ENCODE data around the gene RUSF1. TPM values are rescaled to one million over a fixed set of nuclear protein-coding genes. Genes with fewer than 3 reads are reported as not detected.

The RUSF1 gene
- total RNA-seq, 1 donor from 2014 or later = 36.0 TPM

- no peak for DNase-seq (ENCODE audit: low spot score)
Observed at GRCh38 chr16:31471875-31472708, 36.1 kb downstream of the RUSF1 start, which contains the start of gene TGFB1I1. TSS of gene TGFB1I1 (plus strand) at chr16:31472152. CDS start at chr16:31472189, 37 bp downstream.

GRCh38 chr16:31471241-31471874 is 36.8 kb downstream of the RUSF1 start:
- DNase-seq (ENCODE audit: low spot score) = no peak

DNA sequence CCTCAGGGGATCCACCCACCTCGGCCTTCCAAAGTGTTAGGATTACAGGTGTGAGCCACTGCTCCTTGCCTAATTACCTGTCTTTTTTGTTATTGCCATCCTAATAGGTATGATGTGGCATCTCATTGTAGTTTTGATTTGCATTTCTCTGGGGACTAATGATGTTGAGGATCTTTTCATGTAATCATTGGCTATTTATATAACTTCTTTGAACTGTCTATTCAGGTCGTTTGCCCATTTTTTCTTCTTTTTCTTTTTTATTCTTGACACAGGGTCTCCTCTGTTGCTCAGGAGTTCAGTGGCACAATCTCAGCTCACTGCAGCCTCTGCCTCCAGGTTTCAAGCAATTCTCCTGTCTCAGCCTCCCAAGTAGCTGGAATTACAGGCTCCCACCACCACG is 37.6 kb downstream of the RUSF1 start:
- no peak for DNase-seq (ENCODE audit: low spot score)

GRCh38 chr16:31467858-31468257 is 40.3 kb downstream of the RUSF1 start:
- no peak for DNase-seq (ENCODE audit: low spot score)

DNA sequence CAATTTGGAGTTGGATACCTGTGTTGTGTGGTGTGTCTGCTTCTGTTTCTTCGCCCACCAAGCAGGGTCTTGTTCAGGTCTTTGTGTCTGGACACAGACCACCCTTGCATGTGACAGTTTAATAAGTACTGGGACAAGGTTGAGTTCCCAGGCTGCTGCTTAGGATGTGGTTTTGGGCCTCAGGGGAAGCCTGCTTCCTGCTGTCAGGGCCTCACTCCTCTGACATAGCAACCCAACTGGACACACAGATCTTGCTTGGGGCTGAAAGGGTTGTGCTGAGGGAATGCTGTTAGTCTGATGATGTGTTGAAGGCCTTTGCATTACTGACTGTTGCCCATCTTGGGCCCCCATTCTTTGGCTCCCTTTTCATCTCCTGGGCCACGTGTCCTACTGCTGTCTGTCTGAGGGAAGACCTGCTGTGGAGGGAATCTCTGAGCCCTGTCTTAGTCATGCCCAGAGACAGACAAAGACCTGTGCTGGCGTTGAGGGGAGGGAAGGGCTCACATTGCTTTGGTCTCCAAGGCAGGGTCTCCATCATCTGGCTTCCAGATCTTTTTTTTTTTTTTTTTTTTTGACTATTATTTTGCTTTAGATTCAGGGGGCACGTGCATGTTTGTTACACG is 40.9 kb downstream of the RUSF1 start:
- DNase-seq (ENCODE audit: low spot score) = no peak

- DNase-seq (ENCODE audit: low spot score) = no peak
Observed at GRCh38 chr16:31466381-31466841, 41.8 kb downstream of the RUSF1 start.

DNA sequence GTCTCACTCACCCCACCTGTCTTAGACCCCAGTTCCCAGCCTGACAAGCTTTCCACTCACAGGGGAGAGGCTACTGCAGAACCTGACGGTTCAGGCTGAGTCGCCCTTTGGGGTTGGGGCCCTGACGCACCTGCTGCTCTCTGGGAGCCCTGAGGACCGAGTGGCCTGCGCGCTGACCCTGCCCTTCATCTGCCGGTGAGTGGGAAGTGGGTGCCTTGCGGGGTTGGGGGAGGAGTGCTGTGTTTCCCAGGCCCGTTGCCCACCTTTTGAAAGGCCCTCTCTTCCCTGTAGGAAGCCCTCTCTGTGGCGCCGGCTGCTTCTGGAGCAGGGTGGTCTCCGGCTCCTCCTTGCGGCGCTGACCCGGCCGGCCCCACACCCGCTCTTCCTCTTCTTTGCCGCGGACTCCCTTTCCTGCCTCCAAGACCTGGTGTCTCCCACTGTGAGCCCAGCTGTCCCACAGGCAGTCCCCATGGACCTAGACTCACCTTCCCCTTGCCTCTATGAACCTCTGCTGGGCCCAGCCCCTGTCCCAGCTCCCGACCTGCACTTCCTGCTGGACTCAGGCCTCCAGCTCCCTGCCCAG is 42.3 kb downstream of the RUSF1 start:
- DNase-seq (ENCODE audit: low spot score) = no peak

DNA sequence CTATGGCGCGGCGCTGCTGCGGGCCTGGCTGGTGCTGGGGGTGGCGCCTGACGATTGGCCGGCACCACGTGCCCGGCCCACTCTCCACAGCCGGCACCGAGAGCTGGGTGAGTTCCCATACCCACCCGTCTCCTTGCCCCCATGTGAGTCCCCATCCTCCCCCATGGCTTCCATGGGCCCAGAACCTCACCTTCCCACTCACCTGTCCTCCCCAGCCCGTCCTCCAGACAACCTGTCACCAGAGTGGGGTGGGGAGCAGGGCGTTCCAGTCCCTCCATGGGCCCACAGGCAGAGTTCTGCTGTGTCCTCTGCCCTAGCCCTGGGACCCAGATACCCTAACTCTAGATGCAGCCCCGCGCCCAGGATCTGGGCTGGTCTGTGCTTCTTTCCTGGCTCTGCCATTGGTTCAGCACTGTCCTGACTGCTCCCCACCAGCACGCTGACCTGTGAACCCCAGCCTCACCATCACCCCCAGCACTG is 43.4 kb downstream of the RUSF1 start:
- DNase-seq (ENCODE audit: low spot score) = no peak

- DNase-seq (ENCODE audit: low spot score) = no peak
Observed at GRCh38 chr16:31464348-31464769, 43.8 kb downstream of the RUSF1 start.

GRCh38 chr16:31461921-31462804 is 46.0 kb downstream of the RUSF1 start:
- DNase-seq (ENCODE audit: low spot score) = no peak

GRCh38 chr16:31461201-31461920 is 46.8 kb downstream of the RUSF1 start:
- DNase-seq (ENCODE audit: low spot score) = no peak

- no peak for DNase-seq (ENCODE audit: low spot score)
Observed at GRCh38 chr16:31460582-31461002, 47.6 kb downstream of the RUSF1 start.

- peak; percentile 100 for DNase-seq (ENCODE audit: low spot score)
Observed at GRCh38 chr16:31459687-31460581, 48.3 kb downstream of the RUSF1 start.

DNA sequence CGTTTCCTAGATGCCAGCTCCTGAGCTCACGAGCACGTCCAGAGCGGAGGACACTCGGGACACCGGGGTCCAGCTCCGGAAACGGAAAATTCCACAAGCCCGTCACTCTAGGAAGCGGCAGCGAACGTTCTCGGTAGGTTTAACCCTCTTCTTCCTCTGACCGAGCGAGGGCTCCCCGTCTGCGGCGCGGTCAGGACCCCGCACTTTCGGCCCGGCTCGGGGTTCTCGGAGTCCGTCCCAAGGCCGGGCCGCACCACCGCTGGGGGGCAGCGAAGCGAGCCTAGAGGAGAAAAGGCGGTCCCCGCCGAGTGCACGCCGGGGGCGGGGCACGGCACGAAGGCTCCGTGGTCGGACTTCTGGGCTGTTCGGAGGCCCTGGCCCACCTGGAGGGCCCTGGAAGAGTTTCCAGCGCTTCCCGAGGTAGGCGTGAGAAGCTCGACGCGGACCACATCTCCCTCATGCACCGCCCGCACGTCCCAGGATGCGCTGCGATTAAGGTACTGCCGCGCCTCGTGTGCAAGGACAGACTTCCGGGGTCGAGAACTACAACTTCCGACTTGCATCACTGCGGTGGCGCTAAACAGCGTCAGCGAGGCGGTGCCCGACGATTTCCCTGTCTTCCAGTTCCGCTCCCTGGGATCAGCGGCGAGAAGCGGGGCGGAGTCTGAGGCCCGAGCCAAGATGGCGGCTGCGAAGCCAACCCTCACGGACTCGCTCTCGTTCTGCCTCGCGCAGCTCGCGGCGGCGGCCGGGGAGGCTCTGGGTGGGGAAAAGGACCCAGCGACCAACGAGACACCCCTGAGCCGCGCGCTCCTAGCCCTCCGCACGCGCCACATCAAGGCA is 49.1 kb downstream of the RUSF1 start, which contains the start of gene ARMC5:
Gene ARMC5, plus strand, starts transcription at position 658 of the 843 bp plus-strand sequence. Its CDS starts 24 bp downstream, at position 682.
- peak; percentile 99 for DNase-seq (ENCODE audit: low spot score)

- DNase-seq (ENCODE audit: low spot score) = no peak
Observed at GRCh38 chr16:31458073-31458843, 49.9 kb downstream of the RUSF1 start.

DNA sequence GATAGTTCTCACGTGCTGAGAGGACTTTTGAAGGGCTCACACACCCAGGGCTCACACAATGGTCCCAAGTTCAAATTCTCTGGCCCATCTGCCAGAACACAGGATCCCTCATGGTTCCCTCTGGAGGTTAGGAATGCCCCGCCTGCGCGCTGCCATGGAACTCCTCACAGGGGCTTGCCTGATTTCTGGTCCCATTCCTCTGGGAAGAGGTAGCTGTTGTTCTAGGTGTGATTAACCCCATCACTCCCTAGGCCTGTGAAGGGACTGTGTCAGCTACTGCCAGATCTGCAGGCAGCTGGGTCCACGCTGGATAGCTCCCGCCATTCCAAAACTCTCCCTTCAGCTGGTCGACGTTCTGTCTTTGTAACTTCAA is 51.2 kb downstream of the RUSF1 start:
- DNase-seq (ENCODE audit: low spot score) = no peak
